ENCODE measurements around the gene FAM89A.
"Not testable (repeated sequence)": the region's sequence is repeated elsewhere in the genome, so short reads cannot be mapped to it uniquely, and the experiment has no call there.

DNA sequence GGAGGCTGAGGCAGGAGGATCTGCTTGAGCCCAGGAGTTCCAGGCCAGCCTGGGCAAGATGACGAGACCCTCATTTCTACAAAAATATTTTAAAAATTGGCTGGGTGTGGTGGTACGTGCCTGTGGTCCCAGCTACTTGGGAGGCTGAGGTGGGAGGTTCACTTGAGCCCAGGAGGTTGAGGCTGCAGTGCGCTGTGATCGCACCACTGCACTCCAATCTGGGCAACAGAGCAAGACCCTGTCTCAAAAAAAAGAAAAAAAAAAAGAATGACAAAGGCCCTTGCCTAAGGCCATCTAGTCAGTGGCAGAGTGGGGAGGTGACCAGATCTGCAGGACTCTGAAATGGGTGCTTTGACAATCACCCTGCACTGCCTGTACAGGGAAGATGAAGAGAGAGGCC is 10.8 kb downstream of the FAM89A start:
- not testable (repeated sequence) for TF ChIP-seq EZH2phosphoT487 (IDR thresholded peaks at IDR 0.05; ENCODE audit: borderline replicate concordance, low read length)
- TF ChIP-seq, protein P1, sequence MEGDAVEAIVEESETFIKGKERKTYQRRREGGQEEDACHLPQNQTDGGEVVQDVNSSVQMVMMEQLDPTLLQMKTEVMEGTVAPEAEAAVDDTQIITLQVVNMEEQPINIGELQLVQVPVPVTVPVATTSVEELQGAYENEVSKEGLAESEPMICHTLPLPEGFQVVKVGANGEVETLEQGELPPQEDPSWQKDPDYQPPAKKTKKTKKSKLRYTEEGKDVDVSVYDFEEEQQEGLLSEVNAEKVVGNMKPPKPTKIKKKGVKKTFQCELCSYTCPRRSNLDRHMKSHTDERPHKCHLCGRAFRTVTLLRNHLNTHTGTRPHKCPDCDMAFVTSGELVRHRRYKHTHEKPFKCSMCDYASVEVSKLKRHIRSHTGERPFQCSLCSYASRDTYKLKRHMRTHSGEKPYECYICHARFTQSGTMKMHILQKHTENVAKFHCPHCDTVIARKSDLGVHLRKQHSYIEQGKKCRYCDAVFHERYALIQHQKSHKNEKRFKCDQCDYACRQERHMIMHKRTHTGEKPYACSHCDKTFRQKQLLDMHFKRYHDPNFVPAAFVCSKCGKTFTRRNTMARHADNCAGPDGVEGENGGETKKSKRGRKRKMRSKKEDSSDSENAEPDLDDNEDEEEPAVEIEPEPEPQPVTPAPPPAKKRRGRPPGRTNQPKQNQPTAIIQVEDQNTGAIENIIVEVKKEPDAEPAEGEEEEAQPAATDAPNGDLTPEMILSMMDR (IDR thresholded peaks at IDR 0.05; ENCODE audit: low read depth, low read length, poor library complexity, severe bottlenecking) = not testable (repeated sequence)

All from DOHH2 (cell line).